ENCODE data around the gene DSTYK. TPM values are rescaled to one million over a fixed set of nuclear protein-coding genes. Genes with fewer than 3 reads are reported as not detected.
A peak's percentile ranks its signal among the peaks of the same experiment; 100 is the strongest.

Gene DSTYK
- 12.8 and 16.7 TPM in 2 replicates for polyA plus RNA-seq (2011; rRNA removed)
- 15.3 and 18.1 TPM in 2 replicates for polyA minus RNA-seq (2011; rRNA and poly(A)+ RNA removed)

- H3K27me3 ChIP-seq (ENCODE audit: control insufficient read depth, insufficient read depth, low read length): no peaks in the 10 kb centered on the region
- ChIA-PET POLR2A (no interaction called here), CTCF (interaction anchor here (1.0 kb wide), 1 partner anchor 88 kb away, joined by 3 read pairs; no protein-coding TSS in a partner anchor)
- peak; percentile 91 for DNase-seq (ENCODE audit: low read depth, low spot score)
- TF ChIP-seq CTCF (IDR thresholded peaks at IDR 0.05; ENCODE audit: low read depth, low read length): peak; percentile 30; the same call in 1 of the 2 replicates
- H3K4me3 ChIP-seq (ENCODE audit: low read depth, low read length): peak within 1 kb of the TSS; percentile 88
- no peaks in the 10 kb centered on the region; the same call in 1 of the 2 replicates for H3K9me3 ChIP-seq (ENCODE audit: control insufficient read depth, insufficient read depth, low read length)
- H3K27ac ChIP-seq (ENCODE audit: low read depth, low read length): peak within 1 kb of the TSS; percentile 80
Observed at GRCh38 chr1:205211169-205211838, at the start of gene DSTYK. TSS of gene DSTYK (minus strand) at chr1:205211702. CDS start at chr1:205211535, 167 bp downstream.

- no peak overlapping the region for H3K27ac ChIP-seq (ENCODE audit: low read depth, low read length)
- CTCF ChIA-PET: interaction anchor here (0.9 to 5.8 kb wide), 8 partner anchors 10 to 198 kb away, joined by 3 to 62 read pairs (median 6); no protein-coding TSS in a partner anchor
- no peak for TF ChIP-seq CTCF (IDR thresholded peaks at IDR 0.05; ENCODE audit: low read depth, low read length)
- H3K4me3 ChIP-seq (ENCODE audit: low read depth, low read length): no peak overlapping the region
- POLR2A ChIA-PET: no interaction called here
- DNase-seq (ENCODE audit: low read depth, low spot score): no peak
- no peaks in the 10 kb centered on the region for H3K27me3 ChIP-seq (ENCODE audit: control insufficient read depth, insufficient read depth, low read length)
- no peaks in the 10 kb centered on the region for H3K9me3 ChIP-seq (ENCODE audit: control insufficient read depth, insufficient read depth, low read length)
Observed at GRCh38 chr1:205259998-205260397, 48.5 kb upstream of the DSTYK start.

GRCh38 chr1:205259324-205259832 lies 47.9 kb upstream of the DSTYK start:
- POLR2A ChIA-PET: interaction anchor here (0.8 kb wide), 1 partner anchor 282 kb away, joined by 3 read pairs; no protein-coding TSS in a partner anchor
- no peak for DNase-seq (ENCODE audit: low read depth, low spot score)

GRCh38 chr1:205258719-205259118 lies 47.2 kb upstream of the DSTYK start:
- TF ChIP-seq CTCF (IDR thresholded peaks at IDR 0.05; ENCODE audit: low read depth, low read length): no peak

More at GRCh38 chr1:205259324-205259832, 47.9 kb upstream of the DSTYK start:
- Histone ChIP-seq H3K4me3 (ENCODE audit: low read depth, low read length) (no peak overlapping the region), H3K27me3 (ENCODE audit: control insufficient read depth, insufficient read depth, low read length) (no peaks in the 10 kb centered on the region), H3K9me3 (ENCODE audit: control insufficient read depth, insufficient read depth, low read length) (no peaks in the 10 kb centered on the region), H3K27ac (ENCODE audit: low read depth, low read length) (peak overlapping the region; percentile 57)
- TF ChIP-seq CTCF (IDR thresholded peaks at IDR 0.05; ENCODE audit: low read depth, low read length): no peak
- CTCF ChIA-PET: interaction anchor here (0.8 to 6.8 kb wide), 10 partner anchors 13 to 283 kb away, joined by 3 to 107 read pairs (median 6); partner anchors contain the start of gene TMCC2

More at GRCh38 chr1:205258719-205259118, 47.2 kb upstream of the DSTYK start:
- peak overlapping the region; percentile 57 for H3K27ac ChIP-seq (ENCODE audit: low read depth, low read length)
- no peak for DNase-seq (ENCODE audit: low read depth, low spot score)
- no peaks in the 10 kb centered on the region for H3K27me3 ChIP-seq (ENCODE audit: control insufficient read depth, insufficient read depth, low read length)
- no peaks in the 10 kb centered on the region for H3K9me3 ChIP-seq (ENCODE audit: control insufficient read depth, insufficient read depth, low read length)
- ChIA-PET POLR2A (interaction anchor here (0.8 kb wide), 1 partner anchor 282 kb away, joined by 3 read pairs; no protein-coding TSS in a partner anchor), CTCF (interaction anchor here (0.7 to 6.8 kb wide), 12 partner anchors 13 to 659 kb away, joined by 3 to 107 read pairs (median 6); partner anchors contain the start of gene TMCC2)
- H3K4me3 ChIP-seq (ENCODE audit: low read depth, low read length): no peak overlapping the region

Data from AG04450 (cell line).